ENCODE results near the gene EML6. TPM values are rescaled to one million over a fixed set of nuclear protein-coding genes. Genes with fewer than 3 reads are reported as not detected.

EML6 gene
- total and polyA plus RNA-seq, 2 of the 13 experiments (the other 11 are each of a cell fraction or from before 2014, with no cell fraction given), result 17.2 to 32.4 TPM

DNA sequence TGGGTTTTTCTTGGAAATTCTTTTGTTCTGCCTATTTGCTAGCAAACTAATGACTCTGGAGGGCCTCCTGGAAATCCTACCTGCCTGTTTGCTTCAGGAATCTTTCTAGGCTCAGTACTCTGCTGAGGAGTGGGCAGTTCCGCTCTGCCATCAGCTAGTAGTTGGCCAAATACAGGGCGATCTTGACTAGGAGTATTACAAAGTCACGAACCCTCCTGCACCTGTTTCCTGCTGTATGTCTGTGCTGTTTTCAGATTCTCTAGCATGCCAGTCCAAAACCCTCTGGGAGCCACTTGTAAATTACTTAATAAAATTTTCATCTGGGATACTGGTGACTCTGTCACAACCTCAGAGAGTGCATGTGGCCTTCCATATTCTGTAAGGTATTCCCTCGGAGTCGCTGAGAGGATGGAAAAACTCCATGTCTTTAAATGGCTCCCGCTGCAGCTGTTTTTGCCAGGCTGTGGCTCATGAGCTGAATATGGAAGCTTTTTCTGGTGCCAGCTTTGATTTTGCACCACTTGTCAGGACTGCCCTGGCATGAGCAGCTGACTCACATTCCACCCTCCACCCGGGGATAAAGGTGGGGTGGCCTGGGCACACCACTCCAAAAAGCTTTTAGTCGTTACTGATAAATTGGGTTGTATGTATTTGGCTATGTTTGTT is 203.8 kb downstream of the EML6 start:
- Histone ChIP-seq H3K9me3 (ENCODE audit: low read length) (no peaks in the 10 kb centered on the region), H3K27me3 (ENCODE audit: control insufficient read depth in 1 of 2, insufficient read depth in 2 of 2, low read length in 2 of 2) (no peaks in the 10 kb centered on the region), H3K4me1 (ENCODE audit: insufficient read depth, low read length) (no peaks in the 10 kb centered on the region), H3K79me2 (ENCODE audit: insufficient read depth, low read length) (no peaks in the 10 kb centered on the region), H3K4me3 (replicated peaks in 1 of 3; ENCODE audit: insufficient read depth in 1 of 3, low read depth in 2 of 3, low read length in 3 of 3) (no peak overlapping the region), H3K36me3 (replicated peaks in 1 of 2; ENCODE audit: control insufficient read depth in 1 of 2, insufficient read depth in 2 of 2, low read length in 2 of 2) (no peaks in the 10 kb centered on the region; a peak in 1 of 5 replicates), H3K4me2 (ENCODE audit: low read depth, low read length) (no peak overlapping the region), H3K9ac (ENCODE audit: insufficient read depth, low read depth, low read length) (no peak overlapping the region), H4K20me1 (ENCODE audit: insufficient read depth, low read length) (no peaks in the 10 kb centered on the region), H3K27ac (ENCODE audit: extremely low read length, insufficient read depth, low read length) (no peak overlapping the region), H2AFZ (ENCODE audit: low read length) (no peak overlapping the region)
- intact Hi-C loops (cut with micrococcal nuclease; ENCODE audit: unreplicated experiment), result no loop called here
- no TSS peak for BruUV-seq (replicated peaks)
- in situ Hi-C loops (cut with HindIII; ENCODE audit: extremely low pct_ligation_motif_present, low pct_unique_long_range_greater_than_20kb), result no loop called here
- DNase-seq (ENCODE audit: low spot score), result no peak
- ChIA-PET POLR2A (no interaction called here), CTCF (ENCODE audit: low intra/inter-chr PET ratio, low total read pairs) (no interaction called here)
- FAIRE-seq, result no peak
- 89% methylated on average over 8 of the region's 8 CpGs for WGBS (ENCODE audit: low lambda C conversion rate)
- ATAC-seq, result no peak
- TF ChIP-seq ZSCAN22 (CRISPR knock-in tag; IDR thresholded peaks at IDR 0.05) (no peak), SP1 (IDR thresholded peaks at IDR 0.05) (no peak), SP1 (CRISPR knock-in tag; IDR thresholded peaks at IDR 0.05) (no peak), ZNF3 (CRISPR knock-in tag; IDR thresholded peaks at IDR 0.05) (no peak), ZNF34 (CRISPR knock-in tag; IDR thresholded peaks at IDR 0.05; ENCODE audit: borderline replicate concordance) (no peak), ZNF790 (CRISPR knock-in tag; IDR thresholded peaks at IDR 0.05; ENCODE audit: borderline replicate concordance) (no peak), RBM22 (optimal IDR thresholded peaks at IDR 0.05; ENCODE audit: low read length) (no peak), ESRRA (CRISPR knock-in tag; IDR thresholded peaks at IDR 0.05; ENCODE audit: low read depth) (no peak), MATR3 (CRISPR knock-in tag; IDR thresholded peaks at IDR 0.05) (no peak), JUNB (CRISPR knock-in tag; IDR thresholded peaks at IDR 0.05; ENCODE audit: borderline replicate concordance) (no peak), ZSCAN20 (CRISPR knock-in tag; IDR thresholded peaks at IDR 0.05; ENCODE audit: borderline replicate concordance) (no peak), GTF3A (CRISPR knock-in tag; conservative IDR thresholded peaks at IDR 0.05) (no peak), ZNF598 (CRISPR knock-in tag; IDR thresholded peaks at IDR 0.05; ENCODE audit: borderline replicate concordance) (no peak), KDM3A (CRISPR knock-in tag; IDR thresholded peaks at IDR 0.05; ENCODE audit: low read depth) (no peak)
- TF ChIP-seq, protein P1, sequence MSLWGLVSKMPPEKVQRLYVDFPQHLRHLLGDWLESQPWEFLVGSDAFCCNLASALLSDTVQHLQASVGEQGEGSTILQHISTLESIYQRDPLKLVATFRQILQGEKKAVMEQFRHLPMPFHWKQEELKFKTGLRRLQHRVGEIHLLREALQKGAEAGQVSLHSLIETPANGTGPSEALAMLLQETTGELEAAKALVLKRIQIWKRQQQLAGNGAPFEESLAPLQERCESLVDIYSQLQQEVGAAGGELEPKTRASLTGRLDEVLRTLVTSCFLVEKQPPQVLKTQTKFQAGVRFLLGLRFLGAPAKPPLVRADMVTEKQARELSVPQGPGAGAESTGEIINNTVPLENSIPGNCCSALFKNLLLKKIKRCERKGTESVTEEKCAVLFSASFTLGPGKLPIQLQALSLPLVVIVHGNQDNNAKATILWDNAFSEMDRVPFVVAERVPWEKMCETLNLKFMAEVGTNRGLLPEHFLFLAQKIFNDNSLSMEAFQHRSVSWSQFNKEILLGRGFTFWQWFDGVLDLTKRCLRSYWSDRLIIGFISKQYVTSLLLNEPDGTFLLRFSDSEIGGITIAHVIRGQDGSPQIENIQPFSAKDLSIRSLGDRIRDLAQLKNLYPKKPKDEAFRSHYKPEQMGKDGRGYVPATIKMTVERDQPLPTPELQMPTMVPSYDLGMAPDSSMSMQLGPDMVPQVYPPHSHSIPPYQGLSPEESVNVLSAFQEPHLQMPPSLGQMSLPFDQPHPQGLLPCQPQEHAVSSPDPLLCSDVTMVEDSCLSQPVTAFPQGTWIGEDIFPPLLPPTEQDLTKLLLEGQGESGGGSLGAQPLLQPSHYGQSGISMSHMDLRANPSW (CRISPR knock-in tag; IDR thresholded peaks at IDR 0.05; ENCODE audit: borderline replicate concordance), result no peak
- TF ChIP-seq, protein P2, sequence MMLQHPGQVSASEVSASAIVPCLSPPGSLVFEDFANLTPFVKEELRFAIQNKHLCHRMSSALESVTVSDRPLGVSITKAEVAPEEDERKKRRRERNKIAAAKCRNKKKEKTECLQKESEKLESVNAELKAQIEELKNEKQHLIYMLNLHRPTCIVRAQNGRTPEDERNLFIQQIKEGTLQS (CRISPR knock-in tag; IDR thresholded peaks at IDR 0.05), result no peak
- TF ChIP-seq, protein P3, sequence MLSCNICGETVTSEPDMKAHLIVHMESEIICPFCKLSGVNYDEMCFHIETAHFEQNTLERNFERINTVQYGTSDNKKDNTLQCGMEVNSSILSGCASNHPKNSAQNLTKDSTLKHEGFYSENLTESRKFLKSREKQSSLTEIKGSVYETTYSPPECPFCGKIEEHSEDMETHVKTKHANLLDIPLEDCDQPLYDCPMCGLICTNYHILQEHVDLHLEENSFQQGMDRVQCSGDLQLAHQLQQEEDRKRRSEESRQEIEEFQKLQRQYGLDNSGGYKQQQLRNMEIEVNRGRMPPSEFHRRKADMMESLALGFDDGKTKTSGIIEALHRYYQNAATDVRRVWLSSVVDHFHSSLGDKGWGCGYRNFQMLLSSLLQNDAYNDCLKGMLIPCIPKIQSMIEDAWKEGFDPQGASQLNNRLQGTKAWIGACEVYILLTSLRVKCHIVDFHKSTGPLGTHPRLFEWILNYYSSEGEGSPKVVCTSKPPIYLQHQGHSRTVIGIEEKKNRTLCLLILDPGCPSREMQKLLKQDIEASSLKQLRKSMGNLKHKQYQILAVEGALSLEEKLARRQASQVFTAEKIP (CRISPR knock-in tag; IDR thresholded peaks at IDR 0.05; ENCODE audit: borderline replicate concordance), result no peak
- TF ChIP-seq, protein P4, sequence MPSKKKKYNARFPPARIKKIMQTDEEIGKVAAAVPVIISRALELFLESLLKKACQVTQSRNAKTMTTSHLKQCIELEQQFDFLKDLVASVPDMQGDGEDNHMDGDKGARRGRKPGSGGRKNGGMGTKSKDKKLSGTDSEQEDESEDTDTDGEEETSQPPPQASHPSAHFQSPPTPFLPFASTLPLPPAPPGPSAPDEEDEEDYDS (CRISPR knock-in tag; IDR thresholded peaks at IDR 0.05), result no peak
